GM19240 (cell line): ENCODE data around the gene GALNT9.
"Not testable (repeated sequence)": the region's sequence is repeated elsewhere in the genome, so short reads cannot be mapped to it uniquely, and the experiment has no call there.

Source experiments
- DNase-seq: peaks from one replicate; pipeline ENCODE4 v3.0.0; 2011; ENCODE audit warnings: low spot score; ENCODE audit not compliant: insufficient read length

GALNT9 gene

DNA sequence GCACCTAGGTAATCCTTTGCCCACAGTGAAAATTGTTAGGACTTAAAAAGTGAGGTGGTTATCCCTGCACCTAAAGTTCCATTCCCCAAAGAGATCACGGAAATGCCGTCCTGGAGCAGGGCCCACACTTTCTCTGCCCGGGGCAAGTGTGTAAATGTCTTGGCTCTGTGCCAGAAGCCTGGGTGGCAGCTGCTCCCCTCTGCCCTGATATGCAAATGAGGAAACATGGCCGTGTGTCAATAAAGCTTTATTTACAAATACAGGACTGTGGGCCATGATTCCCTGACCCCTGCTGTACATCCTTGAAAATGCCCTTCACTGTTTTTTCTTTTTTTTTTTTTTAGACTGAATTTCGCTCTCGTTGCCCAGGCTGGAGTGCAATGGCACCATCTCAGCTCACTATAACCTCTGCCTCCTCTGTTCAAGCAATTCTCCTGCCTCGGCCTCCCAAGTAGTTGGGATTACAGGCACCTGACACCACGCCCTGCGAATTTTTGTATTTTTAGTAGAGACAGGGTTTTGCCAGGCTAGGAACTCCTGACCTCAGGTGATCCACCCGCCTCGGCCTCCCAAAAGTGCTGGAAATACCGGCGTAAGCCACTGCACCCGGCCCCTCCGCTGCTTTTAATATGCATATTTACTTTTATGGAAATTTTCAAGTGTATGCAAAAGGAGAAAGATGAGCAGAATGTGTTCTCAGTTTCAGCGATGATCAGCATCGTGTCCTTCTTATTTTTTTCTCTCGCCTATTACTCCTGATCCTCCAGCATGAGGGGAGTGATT, 75.5 kb downstream of the GALNT9 start:
- DNase-seq = no peak

DNA sequence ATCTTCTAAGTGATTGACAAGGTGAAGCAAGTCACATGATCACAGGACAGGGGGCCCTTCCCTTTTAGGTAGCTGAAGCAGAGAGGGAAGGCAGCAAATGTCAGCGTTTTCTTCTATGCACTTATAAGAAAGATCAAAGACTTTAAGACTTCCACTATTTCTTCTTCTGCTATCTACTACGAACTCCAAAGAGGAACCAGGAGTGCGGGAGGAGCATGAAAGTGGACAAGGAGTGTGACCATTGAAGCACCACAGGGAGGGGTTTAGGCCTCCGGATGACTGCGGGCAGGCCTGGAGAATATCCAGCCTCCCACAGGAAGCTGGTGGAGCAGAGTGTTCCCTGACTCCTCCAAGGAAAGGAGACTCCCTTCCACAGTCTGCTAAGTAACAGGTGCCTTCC, 76.4 kb downstream of the GALNT9 start:
- not testable (repeated sequence) for DNase-seq

DNA sequence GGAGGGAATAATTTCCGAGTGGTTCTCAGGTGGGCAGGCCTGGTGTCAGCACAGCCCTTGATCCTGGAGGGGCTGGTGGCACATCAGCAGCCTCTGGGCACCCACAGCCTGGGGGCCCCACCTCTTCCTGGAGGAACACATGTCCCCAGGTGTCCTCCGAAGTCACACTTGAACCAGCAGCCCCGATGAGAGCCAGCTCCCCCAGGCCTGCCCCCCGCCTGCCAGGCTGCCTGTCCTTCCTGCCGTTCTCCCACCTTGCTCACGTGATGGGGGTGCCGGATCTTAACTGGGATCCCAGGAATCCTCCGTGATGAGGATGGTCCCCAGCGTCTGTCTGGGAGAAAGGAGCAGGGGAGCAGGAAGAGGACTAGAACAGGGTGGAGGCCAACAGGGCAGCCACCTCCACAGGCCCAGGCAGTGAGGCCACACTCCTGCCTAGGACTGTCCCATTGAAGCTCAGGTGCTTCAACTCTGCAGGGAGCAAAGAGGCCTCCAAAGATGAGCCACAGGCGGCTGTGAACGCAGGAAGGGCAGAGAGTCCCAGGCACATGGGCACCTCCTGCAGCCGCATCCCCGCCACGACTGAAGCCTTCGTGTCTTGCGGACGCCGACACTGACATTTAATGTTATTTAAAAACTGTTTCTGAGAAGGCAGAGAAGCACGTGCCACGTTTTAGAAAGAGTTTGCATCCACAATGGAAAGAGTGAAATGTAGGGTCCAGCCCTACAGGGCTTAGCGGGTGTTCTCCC, 77.5 kb downstream of the GALNT9 start:
- no peak for DNase-seq

DNA sequence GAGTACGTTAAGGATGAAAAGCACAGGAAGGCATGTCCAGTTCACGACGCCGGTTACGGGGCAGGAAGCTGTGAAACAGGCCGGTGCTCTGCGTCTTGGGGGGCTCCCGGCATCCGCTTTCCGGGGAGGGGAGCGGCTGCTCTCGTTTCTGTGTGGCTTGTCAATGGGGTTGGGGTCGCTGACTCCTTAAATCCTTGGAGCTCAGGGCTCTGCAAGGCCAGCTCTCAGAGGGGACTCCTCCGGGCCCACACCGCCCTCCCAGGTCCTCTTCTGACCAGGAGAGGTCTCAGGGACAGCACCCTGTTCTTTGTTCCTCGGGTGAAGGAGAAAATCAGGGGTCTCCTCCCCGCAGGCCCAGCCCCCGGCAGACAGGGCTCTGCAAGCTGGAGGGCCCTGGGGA, 78.1 kb downstream of the GALNT9 start:
- DNase-seq = no peak

DNA sequence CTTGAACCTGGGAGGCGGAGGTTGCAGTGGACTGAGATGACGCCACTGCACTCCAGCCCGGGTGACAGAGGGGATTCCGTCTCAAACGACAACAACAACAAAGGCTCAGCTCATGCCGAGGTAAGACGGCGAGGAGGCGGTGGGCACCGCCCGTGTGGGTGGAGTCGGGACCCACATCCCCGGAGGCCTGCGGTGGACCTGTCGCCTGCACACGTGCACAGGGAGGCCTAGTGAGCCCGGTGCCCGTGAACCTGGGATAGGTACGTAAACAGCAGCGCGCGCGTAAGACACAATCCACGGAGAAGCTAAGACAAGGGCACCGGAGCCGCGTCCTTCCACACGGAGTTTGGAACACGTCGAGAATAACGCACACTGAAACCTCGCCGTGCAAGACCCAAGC, 78.7 kb downstream of the GALNT9 start:
- DNase-seq = no peak

DNA sequence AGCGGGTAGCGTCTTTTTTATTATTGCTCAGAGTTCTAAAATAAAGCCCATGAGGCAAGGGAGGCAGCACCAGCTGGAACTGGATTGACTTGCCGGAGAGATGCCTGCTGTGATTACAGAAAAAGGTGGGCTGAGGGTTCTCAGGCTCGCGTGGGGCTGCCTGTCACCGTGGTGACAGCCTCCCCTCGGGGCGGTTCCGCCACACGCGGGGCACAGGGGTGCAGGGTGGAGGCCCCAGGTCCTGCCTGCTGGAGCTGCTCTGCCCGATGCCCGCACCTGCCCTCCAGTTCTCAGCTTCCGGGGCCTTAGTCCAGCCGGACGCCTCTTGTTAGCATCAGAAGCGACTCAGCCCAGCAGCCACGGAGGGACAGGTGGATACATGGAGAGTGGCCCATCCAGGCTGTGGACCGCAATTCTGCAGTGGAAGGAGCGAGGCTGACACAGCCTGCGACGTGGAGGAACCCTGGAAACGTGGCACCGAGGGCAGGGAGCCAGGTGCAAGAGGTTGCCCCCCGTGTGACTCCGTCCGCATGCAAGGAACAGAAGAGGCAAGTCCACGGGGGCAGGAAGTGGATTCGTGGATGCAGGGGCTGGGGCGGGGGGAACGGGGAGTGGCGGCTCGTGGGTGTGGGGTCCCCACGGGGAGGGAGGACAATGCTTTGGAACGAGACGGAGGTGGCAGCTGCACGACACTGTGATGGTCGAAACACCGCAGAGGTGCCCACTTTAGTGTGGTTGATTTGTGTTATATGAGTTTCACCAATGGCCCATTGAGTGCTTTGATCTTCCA, 79.5 kb downstream of the GALNT9 start:
- DNase-seq = no peak

DNA sequence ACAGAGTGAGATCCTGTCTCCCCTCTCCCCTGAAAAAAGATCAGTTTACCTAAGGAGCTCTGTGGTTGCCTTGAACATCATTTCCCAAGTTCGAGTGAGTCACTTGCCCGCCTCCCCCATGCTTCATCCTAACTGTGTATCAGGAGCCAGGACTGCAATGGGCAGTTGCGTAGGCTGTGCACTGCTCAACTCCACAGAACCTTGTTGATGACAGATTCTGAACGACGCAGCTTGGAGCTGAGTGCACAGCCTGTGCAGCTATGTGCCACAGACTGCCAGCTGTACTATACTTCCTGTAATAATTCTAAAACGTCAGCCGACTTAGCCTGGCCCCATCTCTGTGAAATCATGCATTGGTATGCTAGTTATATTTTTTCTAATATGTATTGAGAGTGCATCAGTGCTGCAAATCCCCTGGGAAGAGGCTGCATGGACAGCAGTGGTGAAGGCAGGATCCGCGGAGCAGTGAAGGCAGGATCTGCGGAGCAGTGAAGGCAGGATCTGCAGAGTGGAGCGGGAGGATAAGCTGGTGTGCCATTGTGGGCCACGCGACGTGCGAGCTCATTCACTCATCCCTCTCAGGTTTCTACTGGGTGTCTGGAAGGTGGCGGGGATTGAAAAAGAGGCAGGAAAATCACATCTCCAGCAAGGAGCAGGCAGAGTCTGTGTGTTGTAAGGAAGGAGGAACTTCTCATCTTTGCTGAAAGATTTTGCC, 80.8 kb downstream of the GALNT9 start:
- DNase-seq = no peak

DNA sequence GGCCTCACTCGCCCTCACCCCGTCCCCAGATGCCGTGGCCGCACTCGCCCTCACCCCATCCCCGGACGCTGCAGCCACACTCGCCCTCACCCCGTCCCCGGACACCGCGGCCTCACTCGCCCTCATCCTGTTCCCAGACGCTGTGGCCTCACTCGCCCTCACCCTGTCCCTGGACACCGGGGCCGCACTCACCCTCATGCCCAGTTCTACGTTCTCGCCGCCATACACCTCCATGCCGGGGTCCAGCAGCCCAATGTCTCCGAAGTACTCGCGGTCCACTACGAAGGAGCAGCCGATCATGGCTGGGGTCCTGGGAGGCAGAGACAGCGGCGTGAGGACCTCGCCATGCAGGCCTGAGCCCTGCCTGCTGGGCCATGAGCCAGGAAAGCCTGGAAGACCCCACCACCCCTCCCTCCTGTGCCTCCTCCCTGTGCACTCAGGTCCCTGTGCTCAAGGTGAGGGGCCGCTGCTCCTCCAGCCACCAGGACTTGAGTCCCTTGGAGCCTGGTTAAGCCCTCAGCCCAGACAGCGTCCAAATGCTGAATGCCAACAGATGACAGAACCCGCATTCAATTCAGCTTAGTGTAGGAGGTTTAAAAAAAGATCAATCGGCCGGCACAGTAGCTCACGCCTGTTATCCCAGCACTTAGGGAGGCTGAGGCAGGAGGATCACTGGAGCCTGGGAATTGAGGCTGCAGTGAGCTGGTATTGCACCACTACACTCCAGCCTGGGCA, 81.5 kb downstream of the GALNT9 start:
- DNase-seq = no peak

DNA sequence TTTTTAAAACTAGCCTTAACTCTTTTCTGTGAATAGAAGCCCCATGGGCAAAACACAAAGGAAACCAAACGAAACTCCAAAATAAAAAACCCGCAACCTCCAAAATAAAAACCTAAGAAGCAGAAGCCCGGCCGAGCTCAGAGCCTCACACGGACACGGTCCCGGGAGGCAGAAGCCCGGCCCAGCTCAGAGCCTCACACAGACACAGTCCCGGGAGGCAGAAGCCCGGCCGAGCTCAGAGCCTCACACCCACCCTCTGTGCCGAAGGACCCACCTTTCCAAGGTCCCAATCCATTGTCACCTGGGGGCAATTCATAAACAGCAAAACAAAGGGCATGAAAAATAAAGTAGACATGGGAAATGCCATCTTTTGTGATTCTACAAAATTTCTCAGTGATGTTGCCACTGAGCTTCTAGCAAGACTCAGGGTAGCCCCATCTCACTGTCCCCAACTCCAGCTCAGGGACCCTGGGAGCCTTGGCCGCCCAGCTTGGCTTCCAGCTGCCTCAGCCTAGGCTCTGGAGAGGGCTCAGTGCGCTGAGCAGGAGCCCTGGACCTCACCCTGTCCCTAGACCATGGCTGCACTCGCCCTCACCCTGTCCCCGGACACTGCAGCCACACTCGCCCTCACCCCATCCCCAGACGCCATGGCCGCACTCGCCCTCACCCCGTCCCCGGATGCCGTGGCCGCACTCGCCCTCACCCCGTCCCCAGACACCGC, 82.2 kb downstream of the GALNT9 start:
- no peak for DNase-seq

DNA sequence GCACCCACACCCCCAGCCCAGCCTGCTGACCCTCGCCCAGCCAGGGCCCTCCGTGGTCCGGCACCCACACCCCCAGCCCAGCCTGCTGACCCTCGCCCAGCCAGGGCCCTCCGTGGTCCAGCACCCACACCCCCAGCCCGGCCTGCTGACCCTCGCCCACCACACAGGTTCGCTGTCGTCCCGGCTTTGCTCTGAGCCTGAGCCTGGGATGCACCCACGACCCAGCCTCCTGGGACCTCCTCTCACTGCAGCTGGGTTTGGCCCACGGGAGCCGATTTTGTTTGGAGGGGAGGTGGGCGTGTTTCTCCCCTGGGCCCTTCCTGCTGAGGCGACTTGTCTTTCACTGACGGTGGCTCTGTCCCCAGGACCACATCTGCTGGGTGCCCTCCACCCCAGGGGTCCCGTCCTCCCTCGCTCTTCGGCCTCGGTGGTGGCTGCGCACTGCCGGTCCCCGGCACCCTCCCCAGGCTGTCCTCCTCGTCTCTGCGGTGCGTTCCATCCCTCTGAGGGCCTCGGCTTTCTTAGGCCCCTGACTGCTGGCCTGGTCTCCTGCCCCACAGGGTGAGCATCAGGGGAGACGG, 83.8 kb downstream of the GALNT9 start:
- no peak for DNase-seq

DNA sequence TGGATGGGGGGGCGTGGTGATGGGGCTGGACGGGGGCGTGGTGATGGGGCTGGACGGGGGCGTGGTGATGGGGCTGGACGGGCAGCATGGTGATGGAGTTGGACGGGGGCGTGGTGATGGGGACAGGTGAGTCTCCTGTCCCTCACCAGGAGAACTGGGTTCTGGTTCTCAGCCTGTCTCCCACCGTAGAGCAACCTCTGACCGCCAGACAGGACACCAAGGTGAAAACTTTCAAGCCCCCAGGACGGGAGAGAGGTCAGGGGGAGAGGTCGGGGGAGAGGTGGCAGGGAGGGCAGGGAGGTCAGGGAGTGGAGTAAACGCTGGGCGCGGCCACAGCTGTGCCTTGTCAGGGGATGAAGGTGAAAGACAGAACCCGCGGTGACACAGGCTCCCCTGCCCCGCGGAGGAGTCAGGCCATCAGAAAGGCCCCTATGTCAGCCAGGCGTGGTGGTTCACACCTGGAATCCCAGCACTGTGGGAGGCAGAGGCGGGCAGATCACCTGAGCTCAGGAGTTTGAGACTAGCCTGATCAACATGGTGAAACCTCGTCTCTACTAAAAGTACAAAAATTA, 84.6 kb downstream of the GALNT9 start:
- DNase-seq = no peak

DNA sequence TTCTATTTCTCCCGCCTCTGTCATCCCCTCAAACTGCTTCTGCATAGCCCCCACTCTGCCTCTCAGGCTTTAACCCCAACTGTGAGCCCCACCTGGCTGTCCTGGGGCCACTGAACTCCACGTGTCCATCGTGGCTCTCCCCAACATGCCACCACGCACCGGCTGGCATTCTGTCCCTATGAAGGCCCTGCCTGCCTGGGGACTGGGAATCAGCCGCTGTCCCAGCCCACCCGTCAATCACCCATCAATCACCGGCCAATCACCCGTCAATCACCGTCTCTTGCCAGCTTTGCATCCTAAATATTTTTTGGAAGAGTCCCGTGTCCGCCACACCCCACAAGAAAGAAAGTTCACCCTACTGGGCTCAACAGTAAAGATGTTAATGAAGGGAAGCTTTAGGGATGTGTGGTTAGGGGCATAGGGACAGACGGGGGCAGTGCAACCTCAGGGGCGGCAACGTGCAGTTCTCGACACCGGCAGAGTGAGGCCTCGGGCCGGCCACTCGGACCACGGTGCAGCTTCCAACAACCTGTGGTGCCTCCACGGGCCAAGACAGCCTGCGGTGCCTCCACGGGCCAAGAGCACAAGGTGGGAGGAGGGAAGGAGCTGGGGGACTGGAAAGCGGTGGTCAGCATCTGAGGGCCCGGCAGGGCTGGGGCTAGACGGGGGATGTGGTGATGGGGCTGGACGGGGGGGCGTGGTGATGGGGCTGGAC, 85.6 kb downstream of the GALNT9 start:
- DNase-seq = no peak

DNA sequence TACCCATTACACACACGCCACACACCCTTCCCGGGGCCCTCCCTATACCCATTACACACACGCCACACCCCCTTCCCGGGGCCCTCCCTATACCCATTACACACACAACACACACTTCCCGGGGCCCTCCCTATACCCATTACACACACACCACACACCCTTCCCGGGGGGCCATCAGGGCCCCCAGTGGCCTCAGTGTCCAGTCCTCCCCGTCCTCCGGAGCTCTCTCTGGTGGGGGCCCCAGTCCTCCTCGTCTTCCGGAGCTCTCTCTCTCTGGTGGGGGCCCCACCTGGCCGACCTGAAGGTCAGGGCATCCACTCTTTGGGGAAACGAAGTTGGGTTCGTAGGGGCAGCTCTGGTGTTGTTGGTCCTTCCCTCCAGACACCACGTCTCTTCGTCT, 86.2 kb downstream of the GALNT9 start:
- DNase-seq = not testable (repeated sequence)

DNA sequence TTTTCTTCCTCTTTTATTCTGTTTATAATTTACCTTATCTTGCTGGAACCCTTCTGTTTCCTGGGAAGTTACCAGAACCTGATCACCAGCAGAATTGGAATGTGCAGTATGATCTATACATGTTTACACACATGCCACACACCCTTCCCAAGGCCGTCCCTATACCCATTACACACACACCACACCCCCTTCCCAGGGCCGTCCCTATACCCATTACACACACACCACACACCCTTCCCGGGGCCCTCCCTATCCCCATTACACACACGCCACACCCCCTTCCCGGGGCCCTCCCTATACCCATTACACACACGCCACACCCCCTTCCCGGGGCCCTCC, 88.8 kb downstream of the GALNT9 start:
- not testable (repeated sequence) for DNase-seq

DNA sequence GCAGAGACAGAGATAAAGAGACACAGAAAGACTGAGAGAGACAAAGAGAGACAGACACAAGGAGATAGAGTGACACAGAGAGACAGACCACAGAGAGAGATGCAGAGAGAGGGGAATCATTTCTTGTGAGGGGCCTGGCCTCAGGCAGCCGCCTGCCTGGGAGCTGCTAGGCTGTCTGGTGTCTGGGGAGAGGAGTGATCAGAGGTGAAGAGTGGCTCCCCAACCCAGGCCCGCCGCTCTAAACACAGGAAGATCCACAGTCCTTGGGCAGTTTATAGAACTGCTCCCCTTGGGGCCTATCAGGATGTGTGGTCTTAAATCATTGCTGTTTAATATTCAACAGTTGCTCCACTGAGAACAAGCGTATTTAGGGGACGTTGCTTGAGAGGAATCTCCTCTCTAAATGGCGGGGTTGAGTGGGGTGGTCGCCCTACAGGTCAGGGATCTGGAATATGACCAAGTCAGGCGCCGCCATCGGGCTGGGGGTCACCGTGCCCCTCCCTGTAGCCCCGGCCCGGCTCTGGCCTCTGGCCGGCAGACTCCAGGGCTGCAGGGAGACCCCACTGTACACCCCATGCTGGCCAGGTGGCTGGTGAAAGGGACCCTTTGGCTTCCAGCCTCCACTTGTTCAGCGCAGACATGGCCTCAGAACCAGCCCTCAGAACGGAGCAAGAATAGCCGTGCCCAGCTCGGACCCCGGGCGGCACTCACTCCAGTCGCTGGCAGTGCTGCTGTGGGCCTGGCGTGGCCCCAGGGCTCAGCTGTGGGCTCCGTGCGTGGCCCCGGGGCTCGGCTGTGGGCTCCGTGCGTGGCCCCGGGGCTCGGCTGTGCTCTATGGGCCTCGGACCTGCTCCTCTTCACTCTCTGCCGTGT, 89.4 kb downstream of the GALNT9 start:
- DNase-seq = no peak

DNA sequence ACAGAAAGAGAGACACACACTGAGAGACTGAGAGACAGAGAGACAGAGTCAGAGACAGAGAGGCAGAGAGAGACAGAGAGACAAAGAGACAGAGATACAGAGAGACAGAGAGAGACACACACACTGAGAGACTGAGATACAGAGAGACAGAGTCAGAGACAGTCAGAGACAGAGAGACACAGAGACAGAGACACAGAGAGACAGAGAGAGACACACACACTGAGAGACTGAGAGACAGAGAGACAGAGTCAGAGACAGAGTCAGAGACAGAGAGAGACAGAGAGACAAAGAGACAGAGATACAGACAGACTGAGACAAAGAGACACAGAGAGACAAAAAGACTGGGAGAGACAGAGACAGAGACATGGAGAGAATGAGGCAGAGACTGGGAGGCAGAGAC, 90.0 kb downstream of the GALNT9 start:
- DNase-seq = no peak

DNA sequence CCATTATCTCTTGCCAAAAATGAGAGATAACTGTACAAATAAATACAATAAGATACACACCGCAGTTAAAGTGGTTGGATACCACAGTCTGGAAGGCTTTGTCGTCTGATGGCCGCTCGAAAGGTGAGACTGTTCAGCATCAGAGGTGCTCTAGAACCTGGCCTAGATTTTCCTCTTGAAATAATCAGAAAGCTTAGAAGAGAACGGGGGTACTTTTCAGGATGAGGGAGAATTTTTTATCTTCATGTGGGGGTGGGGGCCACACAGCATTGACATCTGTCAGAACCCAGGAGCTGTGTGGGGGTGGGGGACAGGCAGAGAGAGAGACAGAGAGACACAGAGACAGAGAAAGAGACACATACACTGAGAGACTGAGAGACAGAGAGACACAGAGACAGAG, 90.5 kb downstream of the GALNT9 start:
- no peak for DNase-seq

DNA sequence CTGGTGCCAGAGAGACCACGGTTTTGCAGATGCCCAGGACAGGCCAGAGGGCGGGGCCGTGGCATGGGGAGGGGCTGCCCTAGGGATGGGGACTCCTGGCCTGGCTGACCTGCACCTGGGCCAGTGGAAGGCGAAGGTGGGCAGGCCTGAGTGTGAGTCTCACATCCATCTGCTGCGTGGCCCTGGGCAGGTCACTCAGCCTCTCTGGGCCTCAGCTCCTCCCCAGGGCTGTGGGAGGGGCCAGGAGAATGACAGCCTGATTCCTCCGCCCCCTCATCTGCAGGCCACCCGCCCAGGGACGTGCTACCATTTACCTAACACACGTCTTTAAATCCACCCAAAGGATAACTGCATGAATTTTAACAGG, 90.9 kb downstream of the GALNT9 start:
- no peak for DNase-seq
